ENCODE data around the gene EML4. TPM values are rescaled to one million over a fixed set of nuclear protein-coding genes. Genes with fewer than 3 reads are reported as not detected.

Gene EML4
- polyA plus RNA-seq, 4 donors: 87.4 to 123 (median 116) TPM

DNA sequence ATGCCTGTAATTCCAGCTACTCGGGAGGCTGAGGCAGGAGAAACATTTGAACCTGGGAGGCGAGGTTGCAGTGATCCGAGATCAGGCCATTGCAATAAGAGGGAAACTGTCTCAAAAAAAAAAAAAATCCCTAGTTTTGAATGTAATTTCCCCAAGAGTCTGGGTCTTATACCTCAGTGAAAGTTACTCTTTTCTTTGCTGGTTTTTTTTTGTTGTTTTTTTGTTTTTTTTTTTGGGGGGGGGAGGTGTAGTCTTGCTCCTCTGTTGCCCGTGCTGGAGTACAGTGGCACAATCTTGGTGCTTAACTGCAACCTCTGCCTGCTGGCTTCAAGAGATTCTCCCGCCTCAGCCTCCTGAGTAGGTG, 22.8 kb downstream of the EML4 start:
- DNase-seq (ENCODE audit: low read depth in 4 of 4, low spot score in 3 of 4): no peak

DNA sequence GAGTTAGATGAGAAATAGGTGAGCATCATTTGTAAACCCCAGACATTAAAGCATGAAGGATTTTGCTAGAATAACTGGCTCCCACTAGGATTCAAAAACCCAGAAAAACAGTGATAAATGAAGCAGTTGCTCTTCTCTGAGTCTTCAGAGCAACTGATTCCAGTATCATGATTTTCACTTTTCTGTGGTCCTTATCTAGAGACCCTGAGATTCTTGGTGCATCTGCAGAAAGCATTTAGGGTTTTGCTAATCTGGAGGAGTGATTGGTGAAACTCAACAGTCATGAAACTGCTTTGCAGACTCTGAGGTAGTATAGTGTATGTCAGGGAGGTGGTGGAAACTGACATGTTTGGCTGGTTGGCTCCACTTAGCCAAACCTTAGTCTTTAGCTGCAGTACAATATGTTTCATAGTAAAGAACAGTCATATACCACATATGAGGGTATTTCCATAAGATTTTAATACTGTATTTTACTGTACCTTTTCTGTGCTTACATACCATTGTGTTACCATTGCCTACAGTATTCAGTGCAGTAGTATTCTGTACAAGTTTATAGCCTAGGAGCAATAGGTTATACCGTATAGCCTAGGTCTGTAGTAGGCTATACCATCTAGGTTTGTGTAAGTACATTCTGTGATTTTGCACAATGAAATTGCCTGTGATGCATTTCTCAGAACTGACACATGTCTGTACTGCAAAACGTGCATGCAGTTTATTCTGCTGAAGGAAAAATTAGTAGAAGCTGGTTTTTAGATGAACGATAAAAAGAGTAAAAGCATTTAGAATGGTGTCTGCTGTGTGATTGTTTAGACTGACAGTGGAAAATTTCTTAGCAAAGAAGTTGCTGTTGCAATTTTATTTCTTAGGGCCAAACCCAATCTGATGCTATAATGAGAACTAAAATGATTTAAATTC, 23.8 kb downstream of the EML4 start:
- DNase-seq (ENCODE audit: low read depth in 4 of 4, low spot score in 3 of 4): no peak

DNA sequence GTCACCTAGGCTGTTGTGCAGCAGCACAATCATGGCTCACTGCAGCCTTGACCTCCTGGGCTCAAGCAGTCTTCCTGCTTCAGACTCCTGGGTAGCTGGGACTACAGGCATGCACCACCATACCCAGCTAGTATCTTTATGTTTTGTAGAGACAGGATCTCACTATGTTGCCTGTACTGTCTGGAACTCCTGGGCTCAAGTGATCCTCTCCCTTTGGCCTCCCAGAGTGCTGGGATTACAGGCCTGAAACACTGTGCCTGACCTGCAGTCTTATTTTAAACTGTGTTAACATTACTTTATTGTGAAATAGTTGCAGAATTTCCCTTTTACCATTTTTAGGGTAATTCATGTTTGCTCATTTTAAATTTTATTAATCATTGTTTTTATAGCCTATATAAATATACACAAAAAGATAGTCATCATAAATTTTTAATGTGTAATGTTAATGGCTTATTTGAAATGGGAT, 24.6 kb downstream of the EML4 start:
- DNase-seq (ENCODE audit: low read depth in 4 of 4, low spot score in 3 of 4): no peak

DNA sequence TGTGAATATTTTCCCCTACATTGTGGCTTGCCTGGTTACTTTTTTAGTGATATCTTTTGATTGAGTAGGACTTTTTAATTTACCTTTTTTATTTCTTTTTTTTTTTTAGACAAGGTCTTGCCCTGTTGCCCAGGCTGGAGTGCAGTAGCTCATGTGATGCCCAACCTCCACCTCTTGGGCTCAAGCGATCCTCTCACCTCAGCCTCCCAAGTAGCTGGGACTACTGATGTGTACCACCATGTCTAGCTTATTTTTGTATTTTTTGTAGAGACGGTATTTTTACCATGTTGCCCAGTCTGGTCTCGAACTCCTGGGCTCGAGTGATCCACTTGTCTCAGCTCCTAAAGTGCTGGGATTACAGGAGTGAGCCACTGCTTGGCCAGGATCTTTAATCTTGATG, 25.3 kb downstream of the EML4 start:
- no peak for DNase-seq (ENCODE audit: low read depth in 4 of 4, low spot score in 3 of 4)

DNA sequence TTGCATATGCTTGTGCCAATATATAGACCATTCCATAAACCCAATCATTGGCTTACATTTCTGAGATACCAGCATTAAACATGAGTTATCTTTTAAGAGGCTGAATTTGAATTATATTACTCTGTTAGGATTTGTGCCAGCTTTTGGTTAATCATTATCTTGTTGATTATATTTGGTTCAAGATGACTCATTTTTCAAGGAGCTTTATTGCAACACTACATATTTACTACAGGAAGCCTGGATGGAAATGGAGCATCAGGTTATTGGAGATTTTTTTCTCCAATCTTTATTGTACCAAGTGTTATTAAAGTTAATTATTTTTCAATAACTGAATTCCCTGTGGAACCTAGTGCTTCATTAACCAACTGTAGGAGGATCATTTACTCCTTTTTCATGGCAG, 26.4 kb downstream of the EML4 start:
- no peak for DNase-seq (ENCODE audit: low read depth in 4 of 4, low spot score in 3 of 4)

DNA sequence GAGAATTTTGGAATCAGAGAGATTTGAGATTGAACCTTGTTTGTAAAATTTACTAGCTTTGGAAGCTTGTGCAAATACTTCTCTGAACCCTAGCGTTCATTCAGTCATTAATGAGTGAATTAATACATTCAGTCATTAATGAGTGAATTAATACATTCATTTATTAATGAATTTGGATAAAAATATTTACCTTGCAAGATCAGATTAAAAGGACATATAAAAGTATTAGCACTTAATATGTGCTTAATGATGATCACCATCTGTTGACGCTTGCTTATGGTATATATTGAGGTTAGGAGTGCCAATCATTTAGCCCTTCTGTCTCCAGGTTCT, 26.9 kb downstream of the EML4 start:
- no peak for DNase-seq (ENCODE audit: low read depth in 4 of 4, low spot score in 3 of 4)

DNA sequence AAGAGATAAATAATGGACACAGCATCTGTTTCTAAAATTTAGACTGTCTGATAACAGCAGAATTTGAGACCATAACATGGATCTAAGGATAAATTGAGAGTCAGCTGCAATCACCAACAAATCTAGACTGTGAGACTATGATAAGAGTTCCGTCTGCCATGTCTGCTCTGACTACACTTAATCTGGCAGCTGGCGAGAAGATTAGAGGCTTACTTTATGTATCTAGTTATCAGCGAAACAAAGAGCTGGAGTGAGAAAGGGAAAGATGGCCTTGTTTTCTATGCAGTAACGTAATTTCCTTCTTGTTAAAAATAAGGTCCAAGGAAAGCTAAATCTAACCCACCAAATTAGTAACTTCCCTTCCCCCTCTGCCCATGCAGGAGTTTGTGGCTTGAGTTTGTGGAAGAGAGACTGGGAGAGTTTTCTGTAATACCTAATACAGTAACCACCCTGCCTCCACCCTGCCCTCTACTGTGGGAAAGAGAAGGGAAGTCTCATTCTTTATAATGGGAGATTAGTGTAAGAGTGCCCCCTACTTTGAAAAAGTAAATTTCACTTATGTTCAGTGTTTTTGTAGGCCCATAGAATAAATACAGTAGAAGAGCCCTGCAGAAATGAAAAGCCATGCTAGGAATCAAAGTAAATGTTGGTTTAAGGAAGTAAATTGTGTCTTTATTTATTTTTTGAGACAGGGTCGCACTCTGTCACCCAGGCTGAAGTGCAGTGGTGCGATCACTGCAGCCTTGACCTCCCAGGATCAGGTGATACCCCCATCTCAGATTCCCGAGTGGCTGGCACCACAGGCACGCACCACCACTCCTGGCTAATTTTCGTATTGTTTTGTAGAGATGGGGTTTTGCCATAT, 27.5 kb downstream of the EML4 start:
- no peak for DNase-seq (ENCODE audit: low read depth in 4 of 4, low spot score in 3 of 4)

DNA sequence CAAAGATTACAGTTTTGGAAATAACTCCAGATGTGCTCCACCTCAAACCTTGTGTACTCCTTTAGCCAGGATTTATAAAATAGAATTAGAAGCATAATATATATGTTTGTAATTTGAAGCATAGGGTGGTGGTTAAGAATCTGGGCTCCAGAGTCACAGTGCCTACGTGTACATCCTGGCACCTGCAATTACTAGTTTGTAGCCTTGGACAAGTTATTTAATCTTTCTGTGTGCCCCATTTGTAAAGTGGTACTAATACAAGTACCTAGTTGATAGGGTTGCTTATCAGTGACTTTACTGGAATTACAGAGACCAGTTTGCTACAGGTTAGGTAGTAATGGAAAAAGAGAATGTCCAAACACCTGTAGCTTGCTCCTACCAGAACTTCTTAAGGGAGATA, 28.6 kb downstream of the EML4 start:
- DNase-seq (ENCODE audit: low read depth in 4 of 4, low spot score in 3 of 4): no peak

DNA sequence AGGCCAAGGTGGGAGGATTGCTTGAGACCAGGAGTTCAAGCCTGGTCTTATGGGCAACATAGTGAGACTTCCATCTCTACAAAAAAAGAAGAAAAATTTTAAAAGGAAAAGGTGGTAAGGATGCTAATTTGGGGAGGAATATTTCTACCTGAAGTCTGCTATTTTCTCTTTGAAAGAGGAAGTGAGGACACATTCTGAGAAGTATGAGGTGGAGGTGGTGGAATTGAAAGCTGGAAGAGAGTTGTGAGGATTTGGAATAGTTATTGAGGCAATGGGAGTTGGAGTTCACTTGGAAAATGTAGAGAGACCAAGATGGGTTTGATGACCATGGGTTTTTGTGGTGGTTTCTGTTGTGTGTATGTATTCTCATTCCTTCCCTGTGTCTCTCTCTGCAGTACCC, 29.3 kb downstream of the EML4 start:
- no peak for DNase-seq (ENCODE audit: low read depth in 4 of 4, low spot score in 3 of 4)

DNA sequence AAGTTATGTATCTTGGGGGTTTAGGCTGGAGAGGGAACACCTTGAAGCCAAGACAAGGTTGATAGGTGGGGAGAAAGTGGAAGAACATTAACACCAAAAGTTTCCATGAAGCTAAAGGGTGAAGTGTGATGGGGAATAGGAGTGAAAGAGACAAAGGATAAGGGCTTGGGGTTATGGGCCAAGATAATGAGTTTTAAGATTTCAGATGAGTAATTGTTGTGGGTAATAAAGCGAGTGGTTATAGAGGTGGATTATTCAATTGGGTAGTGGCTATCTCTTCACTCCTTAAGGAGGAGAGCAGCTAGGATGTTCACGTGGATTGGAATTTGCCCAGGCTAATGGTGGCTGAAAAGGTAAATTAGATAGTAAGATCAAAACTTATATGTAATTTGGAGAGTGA, 29.8 kb downstream of the EML4 start:
- DNase-seq (ENCODE audit: low read depth in 4 of 4, low spot score in 3 of 4): no peak

DNA sequence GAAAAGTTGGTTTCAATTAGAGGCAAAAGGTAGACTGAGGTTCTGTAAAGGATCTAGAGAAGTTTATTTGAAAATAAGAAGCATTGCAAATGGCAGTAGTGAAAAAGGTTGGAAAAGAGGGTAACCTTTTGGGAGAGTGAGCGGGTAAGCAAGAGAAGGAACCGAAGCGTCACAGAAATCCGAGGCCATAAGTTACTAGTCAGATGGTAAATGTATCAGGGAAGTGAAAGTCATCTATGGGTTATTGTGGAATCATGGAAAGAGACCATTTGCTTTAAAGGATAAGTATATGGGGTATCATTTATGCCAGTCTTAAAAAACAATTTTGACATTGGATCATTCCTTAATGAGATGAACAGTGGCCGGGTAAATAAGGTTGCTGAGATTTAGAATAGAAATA, 30.5 kb downstream of the EML4 start:
- no peak for DNase-seq (ENCODE audit: low read depth in 4 of 4, low spot score in 3 of 4)

DNA sequence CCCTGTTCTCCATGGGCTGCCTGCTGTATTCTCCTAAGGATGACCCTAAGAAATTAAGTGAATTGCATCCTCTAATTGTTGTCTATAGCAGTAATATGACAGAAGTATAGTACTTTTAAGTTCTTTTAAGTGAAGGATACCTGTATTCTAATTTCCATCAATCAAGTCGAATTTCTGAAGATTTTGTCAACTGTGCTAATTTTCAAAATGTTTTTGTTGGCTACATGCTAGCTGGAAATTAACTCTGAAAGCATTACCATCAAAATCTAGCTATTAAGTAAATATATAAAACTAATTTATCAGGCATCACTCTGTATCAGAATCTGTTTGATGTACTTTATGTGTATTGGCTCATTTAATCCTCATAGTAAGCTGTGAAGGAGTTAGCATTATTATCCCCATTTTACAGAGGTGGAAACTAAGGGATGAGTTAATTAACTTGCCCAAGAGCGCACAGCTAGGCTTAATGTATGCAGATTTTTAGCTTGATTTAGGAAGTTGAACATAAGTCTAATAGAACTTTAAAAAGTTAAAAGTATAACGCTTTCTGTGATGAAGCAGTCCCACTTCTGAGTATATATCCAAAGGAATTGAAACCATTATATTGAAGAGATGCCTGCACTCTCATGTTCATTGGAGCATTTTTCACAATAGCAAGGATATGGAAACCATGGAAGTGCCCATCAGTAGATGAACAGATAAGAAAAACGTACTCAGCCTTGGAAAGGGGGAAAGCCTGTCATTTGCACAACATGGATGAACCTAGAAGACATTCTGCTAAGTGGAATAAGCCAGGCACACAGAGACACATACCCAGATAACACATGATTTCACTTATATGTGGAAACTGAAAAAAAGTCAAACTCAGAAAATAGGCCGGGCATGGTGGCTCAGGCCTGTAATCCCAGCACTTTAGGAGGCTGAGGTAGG, 32.0 kb downstream of the EML4 start:
- no peak for DNase-seq (ENCODE audit: low read depth in 4 of 4, low spot score in 3 of 4)

DNA sequence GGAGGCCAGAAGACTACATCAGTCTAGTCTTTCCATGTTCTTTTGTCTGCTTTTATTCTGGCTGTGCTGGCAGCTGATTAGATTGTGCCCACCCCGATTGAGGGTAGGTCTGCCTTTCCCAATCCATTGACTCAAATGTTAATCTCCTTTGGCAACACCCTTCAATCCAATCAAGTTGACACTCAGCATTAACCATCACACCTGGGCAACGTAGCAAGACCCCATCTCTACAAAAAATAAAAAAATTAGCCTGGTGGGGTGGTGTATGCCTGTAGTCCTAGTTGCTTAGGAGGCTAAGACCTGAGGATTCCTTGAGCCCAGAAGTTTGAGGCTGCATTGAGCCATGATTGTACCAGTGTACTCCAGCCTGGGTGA, 33.5 kb downstream of the EML4 start:
- no peak for DNase-seq (ENCODE audit: low read depth in 4 of 4, low spot score in 3 of 4)

DNA sequence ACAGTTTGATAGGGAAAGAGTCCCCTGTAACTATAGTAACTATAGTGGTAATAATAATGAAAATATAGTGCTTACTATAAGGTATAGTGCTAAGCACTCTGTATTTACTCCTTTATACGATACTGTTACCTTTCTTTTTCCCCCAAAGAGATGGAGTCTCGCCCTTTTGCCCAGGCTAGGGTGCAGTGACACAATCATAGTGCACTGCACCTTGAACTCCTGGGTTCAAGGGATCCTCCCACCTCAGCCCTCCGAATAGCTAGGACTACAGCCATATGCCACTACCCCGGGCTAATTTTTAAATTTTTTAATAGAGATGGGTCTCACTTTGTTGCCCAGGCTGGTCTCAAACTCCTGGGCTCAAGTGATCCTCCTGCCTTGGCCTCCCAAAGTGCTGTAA, 34.6 kb downstream of the EML4 start:
- DNase-seq (ENCODE audit: low read depth in 4 of 4, low spot score in 3 of 4): no peak

DNA sequence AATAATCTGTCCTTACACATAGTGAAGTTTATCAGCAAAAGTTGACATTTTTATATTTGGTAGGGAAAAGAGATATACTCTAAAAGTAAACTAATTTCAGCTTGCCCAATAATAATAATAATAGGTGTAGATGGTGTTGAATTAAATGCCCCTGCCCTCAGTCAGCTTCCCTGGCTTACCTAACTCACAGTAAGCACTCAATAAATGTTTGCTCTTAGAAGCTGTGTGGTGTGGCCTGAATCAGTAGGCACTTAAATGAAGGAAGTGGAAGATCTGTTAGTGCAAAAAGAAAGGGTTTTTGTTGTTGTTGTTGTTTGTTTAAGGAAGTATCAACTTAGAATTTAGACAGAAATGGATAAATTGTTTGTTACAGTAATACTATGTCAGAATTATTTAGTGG, 36.2 kb downstream of the EML4 start:
- no peak for DNase-seq (ENCODE audit: low read depth in 4 of 4, low spot score in 3 of 4)

DNA sequence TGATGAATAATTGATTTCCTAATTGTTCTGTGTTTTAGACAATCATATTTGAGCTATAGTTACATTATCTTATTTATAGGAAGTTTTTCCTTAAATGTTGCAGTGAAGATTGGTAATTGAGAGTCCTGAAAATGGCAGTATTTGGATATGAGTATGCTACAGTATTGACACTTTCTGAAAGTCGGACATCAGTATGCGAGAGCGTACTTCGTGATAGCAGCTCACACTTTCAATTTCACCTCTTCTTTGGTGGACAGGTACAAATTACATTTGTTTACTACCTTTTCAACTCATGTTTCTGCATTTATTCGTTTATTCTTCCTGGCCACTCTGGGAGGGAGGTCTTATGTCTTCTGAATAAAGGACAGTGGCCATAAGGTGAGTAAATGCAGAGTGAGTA, 38.7 kb downstream of the EML4 start:
- DNase-seq (ENCODE audit: low read depth in 4 of 4, low spot score in 3 of 4): no peak

DNA sequence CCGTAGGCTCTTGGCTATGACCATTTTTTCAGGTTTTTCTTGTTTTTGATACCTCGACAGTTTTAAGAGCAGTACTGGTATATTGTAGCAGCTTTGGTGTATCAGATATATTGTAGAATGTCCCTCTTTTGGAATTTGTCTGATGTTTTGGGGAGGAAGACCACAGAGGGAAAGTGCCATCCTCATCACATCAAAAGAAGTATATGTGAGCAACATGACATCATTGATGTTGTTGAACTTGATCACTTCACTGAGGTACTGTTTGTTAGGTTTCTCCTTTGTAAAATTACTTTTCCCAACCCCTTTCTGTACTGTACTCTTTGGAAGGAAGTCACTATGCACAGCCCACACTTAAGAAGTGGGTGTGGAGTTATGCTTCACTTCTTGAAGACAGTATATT, 41.0 kb downstream of the EML4 start:
- no peak for DNase-seq (ENCODE audit: low read depth in 4 of 4, low spot score in 3 of 4)

DNA sequence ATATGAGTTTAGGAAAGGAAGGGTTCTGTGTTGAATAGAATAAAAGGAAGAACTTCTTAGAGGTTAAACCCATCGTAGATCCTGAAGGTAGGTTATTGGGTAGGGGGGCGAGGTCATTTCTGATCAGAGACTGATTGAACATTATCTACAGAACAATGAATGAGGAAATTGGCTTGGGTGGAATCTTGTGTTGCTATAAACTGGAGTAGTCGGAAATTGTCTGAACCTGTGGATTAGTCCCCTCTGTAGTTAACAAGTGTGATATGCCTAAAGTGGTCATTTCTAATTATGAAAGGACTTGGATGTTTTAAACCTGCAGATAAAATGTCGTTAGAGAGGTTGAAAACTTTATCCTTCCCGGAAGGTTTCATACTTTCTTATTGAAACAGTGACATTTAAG, 42.1 kb downstream of the EML4 start:
- no peak for DNase-seq (ENCODE audit: low read depth in 4 of 4, low spot score in 3 of 4)

DNA sequence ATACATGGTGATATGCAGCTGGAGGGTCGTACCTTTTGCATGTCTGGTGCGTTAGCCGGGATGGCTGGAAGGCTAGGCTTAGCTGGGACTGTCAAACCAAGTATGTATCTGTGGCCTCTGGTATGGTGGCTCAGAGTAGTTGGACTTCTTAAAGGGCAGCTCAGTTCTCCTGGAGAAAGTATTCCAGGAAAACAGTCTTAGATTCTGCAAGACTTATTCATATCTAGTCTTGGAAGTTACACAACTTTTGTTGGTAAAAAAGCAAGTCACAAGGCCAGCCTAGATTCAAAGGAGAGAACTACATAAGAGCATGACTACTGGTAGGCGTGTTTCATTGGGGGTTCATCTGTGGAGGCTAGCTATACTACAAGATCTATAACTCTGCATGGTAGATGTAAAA, 45.5 kb downstream of the EML4 start:
- DNase-seq (ENCODE audit: low read depth in 4 of 4, low spot score in 3 of 4): no peak

DNA sequence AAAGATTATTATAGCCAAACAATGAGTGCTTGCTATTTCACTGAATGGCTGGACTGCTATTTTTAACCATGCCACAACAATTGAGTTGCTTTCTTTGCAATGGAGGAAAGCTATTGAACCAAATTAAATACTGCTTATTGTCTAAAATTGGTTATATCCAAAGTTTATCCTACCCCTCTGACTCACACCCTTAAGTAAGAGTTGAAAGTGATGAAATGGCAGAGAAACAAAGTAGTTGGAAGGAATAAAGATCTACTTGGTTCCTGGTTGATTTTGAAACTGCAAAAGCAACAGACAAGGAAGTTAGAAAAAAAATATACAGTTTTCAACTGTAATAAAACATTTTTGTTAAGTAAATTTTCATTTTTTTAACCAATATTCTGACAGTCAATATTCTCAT, 47.5 kb downstream of the EML4 start:
- no peak for DNase-seq (ENCODE audit: low read depth in 4 of 4, low spot score in 3 of 4)

DNA sequence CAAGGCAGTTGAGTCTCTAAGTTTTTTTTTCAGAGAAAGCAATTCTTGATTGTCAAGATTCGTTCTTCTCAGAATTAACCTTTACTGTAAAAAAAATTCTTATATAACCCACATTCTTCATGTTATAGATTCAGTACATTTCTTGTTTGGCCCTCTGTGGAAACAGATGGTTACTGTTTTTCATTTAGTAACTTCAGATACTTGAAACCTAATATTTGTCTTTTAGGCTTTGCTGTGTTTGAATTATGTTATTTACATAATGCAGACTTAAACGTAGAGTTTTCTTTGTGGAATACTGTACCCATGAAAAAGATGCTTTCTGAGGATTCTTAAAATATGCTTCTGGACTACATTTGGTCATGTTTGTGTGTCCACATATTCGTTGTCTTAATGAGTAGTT, 48.2 kb downstream of the EML4 start:
- no peak for DNase-seq (ENCODE audit: low read depth in 4 of 4, low spot score in 3 of 4)
